H1 (cell line): ENCODE data around the gene WDR48. TPM values are rescaled to one million over a fixed set of nuclear protein-coding genes. Genes with fewer than 3 reads are reported as not detected.

Source experiments
- ATF2 ChIP-seq: IDR thresholded peaks from 2 replicates; pipeline ENCODE4 v1.6.1; 2012; ENCODE audit warnings: low read length, inconsistent platforms
- CBX8 ChIP-seq: fragments of 300-800, 300-1000 bp; sonication (generic); IDR thresholded peaks from 2 replicates; pipeline ENCODE4 v1.7.1; 2016; ENCODE audit warnings: low read depth, low read length, borderline replicate concordance
- KDM4A ChIP-seq: IDR thresholded peaks from one replicate; pipeline ENCODE4 v1.7.1; 2012; ENCODE audit warnings: low read depth, mild to moderate bottlenecking, moderate library complexity, low read length, inconsistent platforms; ENCODE audit not compliant: severe bottlenecking
- SP1 ChIP-seq: IDR thresholded peaks from 2 replicates; pipeline ENCODE4 v1.6.1; 2011; ENCODE audit warnings: low read depth, low read length
- TBP ChIP-seq: IDR thresholded peaks from 2 replicates; pipeline ENCODE4 v1.6.1; 2011; ENCODE audit warnings: low read depth, low read length, improper control_type of control experiment
- polyA plus RNA-seq, 7 experiments: library from polyadenylated mRNA; depleted of rRNA in 3 of 7; stranded (reverse) in 5 of 7; unstranded in 2 of 7; fragments of >200 nt in 5 of 7; fragments of 200-250 nt in 2 of 7; gene quantifications; 1 replicate in 5 of 7; 2 replicates in 1 of 7; 4 replicates in 1 of 7; pipeline versions ENCODE4 v1.2.1 to v1.2.3, GENCODE V29; 2011 to 2013; ENCODE audit warnings: missing spikeins in 2 of 7, mixed read lengths in 2 of 7
- total RNA-seq: library from RNA; stranded (reverse); fragmentation: NEBNext Ultra II Directional; extraction: Animal tissue kit (Norgen Biotek cat#: 25700); gene quantifications from 2 replicates; pipeline ENCODE4 v1.2.1, GENCODE V29; 2021

WDR48 gene
- total and polyA plus RNA-seq, 2 of the 8 experiments (the other 6 are each of a cell fraction or from before 2014, with no cell fraction given): 21.2 to 54.1 TPM

GRCh38 chr3:39137991-39138803 is 86.4 kb downstream of the WDR48 start (continued):
- TF ChIP-seq ATF2 (no peak), CBX8 (no peak), KDM4A (no peak), TBP (no peak), SP1 (no peak)
